Thoracic aorta (tissue), 2 donors: ENCODE results near the gene INMT. TPM values are rescaled to one million over a fixed set of nuclear protein-coding genes. Genes with fewer than 3 reads are reported as not detected.

ENCODE experiments used
- ATAC-seq: fragments of 150-250 bp; one replicate; pipeline ENCODE4 v1.8.0; 2017; ENCODE audit warnings: low read depth; ENCODE audit not compliant: insufficient number of reproducible peaks, low FRiP score
- DNase-seq: peaks from one replicate; pipeline ENCODE4 v3.0.0-alpha.2; 2020; ENCODE audit warnings: low spot score
- H3K27ac ChIP-seq, 2 donors: fragments of 200-600 bp; sonication (generic); 1 replicate in 1 of 2; 2 replicates in 1 of 2; pipeline ENCODE4 v1.5.1; 2016; ENCODE audit warnings: mild to moderate bottlenecking in 2 of 2, moderate library complexity in 2 of 2
- H3K27me3 ChIP-seq: fragments of 200-600 bp; sonication (generic); replicated peaks from 2 replicates; pipeline ENCODE4 v1.6.0; 2016; ENCODE audit warnings: mild to moderate bottlenecking; ENCODE audit not compliant: insufficient read depth
- H3K36me3 ChIP-seq: fragments of 200-600 bp; sonication (generic); one replicate; pipeline ENCODE4 v1.5.1; 2016
- H3K4me1 ChIP-seq, 2 donors: fragments of 200-600 bp; sonication (generic); 1 replicate in 1 of 2; 2 replicates in 1 of 2; pipeline versions ENCODE4 v1.5.1 to v1.6.0; 2016; ENCODE audit warnings: low read depth in 2 of 2, mild to moderate bottlenecking in 1 of 2; ENCODE audit not compliant: control insufficient read depth in 1 of 2
- H3K4me3 ChIP-seq: fragments of 200-600 bp; sonication (generic); 2 replicates; pipeline ENCODE4 v1.5.1; 2016; ENCODE audit warnings: mild to moderate bottlenecking
- H3K9me3 ChIP-seq: fragments of 200-600 bp; sonication (generic); 2 replicates; pipeline ENCODE4 v1.5.1; 2016
- CTCF ChIP-seq: fragments of 200-600 bp; sonication (generic); IDR thresholded peaks from one replicate; pipeline ENCODE4 v1.5.1; 2019; ENCODE audit warnings: antibody characterized with exemption
- total RNA-seq, 2 donors: library from RNA; depleted of rRNA; stranded (reverse); fragments of >200 nt; gene quantifications; one replicate each; pipeline versions ENCODE4 v1.1.0 to v1.2.3, GENCODE V29; 2016

INMT gene
- total RNA-seq, 2 donors from 2014 or later = 137 to 243 TPM

- DNase-seq = no peak
- ATAC-seq = no peak
- Histone ChIP-seq H3K27me3 (no peaks in the 10 kb centered on the region), H3K4me3 (no peak overlapping the region), H3K27ac (peak overlapping the region; percentile 20 to 61), H3K9me3 (no peaks in the 10 kb centered on the region), H3K36me3 (peaks cover 2% of the 10 kb centered on the region), H3K4me1 (peaks cover 31 to 51% of the 10 kb centered on the region in 2 donors)
- TF ChIP-seq CTCF = no peak
These were observed 44.4 kb downstream of the INMT start for GRCh38 chr7:30796105-30796869.

GRCh38 chr7:30797176-30798040, 45.5 kb downstream of the INMT start:
- ATAC-seq = no peak
- no peak for TF ChIP-seq CTCF
- no peaks in the 10 kb centered on the region for H3K9me3 ChIP-seq
- H3K36me3 ChIP-seq = no peaks in the 10 kb centered on the region
- peaks cover 31 to 53% of the 10 kb centered on the region in 2 donors for H3K4me1 ChIP-seq
- peak overlapping the region; percentile 19 to 61 for H3K27ac ChIP-seq
- H3K4me3 ChIP-seq = no peak overlapping the region
- H3K27me3 ChIP-seq = no peaks in the 10 kb centered on the region
- no peak for DNase-seq

GRCh38 chr7:30799206-30799975, 47.5 kb downstream of the INMT start:
- H3K27ac ChIP-seq = peak overlapping the region; percentile 68 to 81
- no peaks in the 10 kb centered on the region for H3K36me3 ChIP-seq
- ATAC-seq = peak; percentile 83
- H3K27me3 ChIP-seq = no peaks in the 10 kb centered on the region
- no peaks in the 10 kb centered on the region for H3K9me3 ChIP-seq
- peaks cover 39 to 67% of the 10 kb centered on the region in 2 donors for H3K4me1 ChIP-seq
- peak; percentile 81 for DNase-seq
- H3K4me3 ChIP-seq = no peak overlapping the region
- no peak for TF ChIP-seq CTCF

- TF ChIP-seq CTCF = no peak
- no peaks in the 10 kb centered on the region for H3K9me3 ChIP-seq
- H3K36me3 ChIP-seq = no peaks in the 10 kb centered on the region
- peaks cover 46 to 74% of the 10 kb centered on the region in 2 donors for H3K4me1 ChIP-seq
- DNase-seq (no peak), ATAC-seq (no peak)
- no peak overlapping the region for H3K4me3 ChIP-seq
- H3K27ac ChIP-seq = peak overlapping the region; percentile 48 to 81
- H3K27me3 ChIP-seq = no peaks in the 10 kb centered on the region
These were observed 48.2 kb downstream of the INMT start for GRCh38 chr7:30799976-30800661.
